GM12872 (cell line): ENCODE results near the gene GIPC2.

Source experiments
- CTCF ChIP-seq: IDR thresholded peaks from 3 replicates; pipeline ENCODE4 v1.5.1; 2011; ENCODE audit warnings: low read depth, mild to moderate bottlenecking, low read length, moderate library complexity; ENCODE audit not compliant: insufficient read depth

GIPC2 gene

GRCh38 chr1:78081980-78082860 lies 36.5 kb downstream of the GIPC2 start:
- TF ChIP-seq CTCF, result no peak

- no peak for TF ChIP-seq CTCF
These were observed 40.9 kb downstream of the GIPC2 start for GRCh38 chr1:78086697-78087096.

- no peak for TF ChIP-seq CTCF
These were observed 42.2 kb downstream of the GIPC2 start for GRCh38 chr1:78088015-78088414.

GRCh38 chr1:78088486-78088885 lies 42.7 kb downstream of the GIPC2 start:
- no peak for TF ChIP-seq CTCF

- TF ChIP-seq CTCF, result no peak
These were observed 43.2 kb downstream of the GIPC2 start for GRCh38 chr1:78089010-78089409.

GRCh38 chr1:78090472-78091133 lies 44.8 kb downstream of the GIPC2 start:
- no peak for TF ChIP-seq CTCF

GRCh38 chr1:78091215-78091813 lies 45.5 kb downstream of the GIPC2 start:
- TF ChIP-seq CTCF, result no peak
